Lung (tissue), 12 donors: ENCODE results near the gene AOAH. TPM values are rescaled to one million over a fixed set of nuclear protein-coding genes. Genes with fewer than 3 reads are reported as not detected.

Experiments
- ATAC-seq: fragments of 200-7000 bp; cut with Tn5 transposase; one replicate; pipeline ENCODE4 v1.9.1; 2020; ENCODE audit warnings: moderate number of reproducible peaks; ENCODE audit not compliant: insufficient read depth, low FRiP score
- DNase-seq, 3 donors: peaks; one replicate each; pipeline ENCODE4 v3.0.0-alpha.2; 2013 to 2017
- H3K27ac ChIP-seq, 2 donors: one replicate each; pipeline ENCODE4 v1.5.1; 2013; ENCODE audit warnings: mild to moderate bottlenecking in 2 of 2, moderate library complexity in 2 of 2, control low read depth in 1 of 2, inconsistent platforms in 1 of 2, low read depth in 1 of 2, low read length in 1 of 2
- H3K27me3 ChIP-seq, 3 donors: one replicate each; pipeline ENCODE4 v1.5.1; 2013; ENCODE audit warnings: low read length in 2 of 3; ENCODE audit not compliant: control insufficient read depth in 3 of 3, insufficient read depth in 3 of 3
- H3K36me3 ChIP-seq, 4 donors: one replicate each; pipeline ENCODE4 v1.5.1; 2013; ENCODE audit warnings: low read length in 4 of 4, mild to moderate bottlenecking in 1 of 4, moderate library complexity in 1 of 4; ENCODE audit not compliant: control insufficient read depth in 4 of 4, insufficient read depth in 4 of 4
- H3K4me1 ChIP-seq, 5 donors: one replicate each; pipeline ENCODE4 v1.5.1; 2013; ENCODE audit warnings: low read length in 5 of 5, mild to moderate bottlenecking in 2 of 5, moderate library complexity in 1 of 5; ENCODE audit not compliant: control insufficient read depth in 5 of 5, insufficient read depth in 5 of 5
- H3K4me3 ChIP-seq: one replicate; pipeline ENCODE4 v1.5.1; 2013; ENCODE audit warnings: mild to moderate bottlenecking, control low read depth, moderate library complexity
- H3K9ac ChIP-seq, 2 donors: one replicate each; pipeline ENCODE4 v1.5.1; 2013; ENCODE audit warnings: low read length in 2 of 2, control low read depth in 1 of 2; ENCODE audit not compliant: insufficient read depth in 1 of 2
- H3K9me3 ChIP-seq, 4 donors: one replicate each; pipeline ENCODE4 v1.5.1; 2013; ENCODE audit warnings: low read length in 3 of 4, mild to moderate bottlenecking in 1 of 4, moderate library complexity in 1 of 4; ENCODE audit not compliant: control insufficient read depth in 4 of 4, insufficient read depth in 3 of 4
- CTCF ChIP-seq: IDR thresholded peaks from 2 replicates; pipeline ENCODE4 v1.5.1; 2012; ENCODE audit warnings: mild to moderate bottlenecking; ENCODE audit errors: control extremely low read depth, extremely low read depth
- WGBS, 2 donors: extraction: QIAGEN DNeasy Blood & Tissue Kit; methylation state at CpG; one replicate each; pipeline ENCODE4 v1.1.7; 2013; 5-methylcytosine and 5-hydroxymethylcytosine counted together
- polyA plus RNA-seq, 2 donors: library from polyadenylated mRNA; stranded (reverse); fragments of 200-250 nt; gene quantifications; one replicate each; pipeline ENCODE4 v1.2.1, GENCODE V29; 2013
- total RNA-seq, 2 donors: library from RNA; depleted of rRNA in 1 of 2; stranded (reverse); fragments of >200 nt in 1 of 2; gene quantifications; one replicate each; pipeline ENCODE4 v1.2.1, GENCODE V29; 2014 to 2021
- donor health status: control.
- donor health status: control.
- donor health status: Bipolar disorder and iron deficiency.
- donor health status: healthy.
- donor health status: DM: yes; HTN: yes; CAD: no.

AOAH gene
- total and polyA plus RNA-seq, 4 donors, result 4.7 to 36.4 (median 29.0) TPM

DNA sequence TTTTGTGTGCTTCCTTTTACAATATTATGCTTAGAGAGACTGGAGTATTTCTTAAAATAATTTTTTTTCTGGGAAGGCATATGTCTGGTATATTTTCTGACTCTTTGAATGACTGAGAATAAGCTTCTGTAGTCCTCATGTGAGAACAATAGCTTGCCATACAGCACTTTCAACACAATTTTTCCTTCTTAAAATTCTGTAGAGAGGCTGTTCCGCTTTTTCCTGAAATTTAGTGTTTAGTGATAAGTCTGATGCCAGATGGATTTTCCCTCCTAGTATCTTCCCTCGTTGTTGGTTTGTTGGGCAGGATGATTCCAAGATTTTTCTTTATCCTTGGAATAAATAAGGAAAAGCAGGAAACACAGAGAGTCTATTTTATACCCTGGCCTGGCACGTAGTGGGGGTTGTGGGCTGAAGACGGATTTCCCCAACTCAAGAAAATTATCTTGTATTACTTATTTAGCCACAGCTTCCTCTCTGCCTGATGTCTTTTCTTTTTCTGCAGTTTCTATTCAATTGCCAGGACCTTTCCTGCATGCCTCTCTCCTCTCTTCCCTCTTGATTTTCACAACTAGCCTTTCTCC, 111.2 kb downstream of the AOAH start:
- no peaks in the 10 kb centered on the region for H3K27me3 ChIP-seq
- WGBS, 2 donors, result 33 to 68% methylated on average over 4 of the region's 4 CpGs
- no peaks in the 10 kb centered on the region for H3K9me3 ChIP-seq
- no peak for DNase-seq
- no peak for ATAC-seq
- TF ChIP-seq CTCF, result no peak
- H3K4me3 ChIP-seq, result no peak overlapping the region
- H3K9ac ChIP-seq, result no peak overlapping the region
- no peak overlapping the region for H3K27ac ChIP-seq
- H3K4me1 ChIP-seq, result no peaks in the 10 kb centered on the region
- no peaks in the 10 kb centered on the region for H3K36me3 ChIP-seq

GRCh38 chr7:36611703-36612102, 112.6 kb downstream of the AOAH start:
- DNase-seq (no peak), ATAC-seq (no peak)
- Histone ChIP-seq H3K9ac (no peak overlapping the region), H3K4me3 (no peak overlapping the region), H3K4me1 (no peaks in the 10 kb centered on the region), H3K27ac (no peak overlapping the region), H3K36me3 (peaks cover 0 to 2% (median 0%) of the 10 kb centered on the region in 4 donors), H3K9me3 (no peaks in the 10 kb centered on the region), H3K27me3 (no peaks in the 10 kb centered on the region)
- no peak for TF ChIP-seq CTCF
- 73 to 89% methylated on average over 6 of the region's 6 CpGs for WGBS, 2 donors

DNA sequence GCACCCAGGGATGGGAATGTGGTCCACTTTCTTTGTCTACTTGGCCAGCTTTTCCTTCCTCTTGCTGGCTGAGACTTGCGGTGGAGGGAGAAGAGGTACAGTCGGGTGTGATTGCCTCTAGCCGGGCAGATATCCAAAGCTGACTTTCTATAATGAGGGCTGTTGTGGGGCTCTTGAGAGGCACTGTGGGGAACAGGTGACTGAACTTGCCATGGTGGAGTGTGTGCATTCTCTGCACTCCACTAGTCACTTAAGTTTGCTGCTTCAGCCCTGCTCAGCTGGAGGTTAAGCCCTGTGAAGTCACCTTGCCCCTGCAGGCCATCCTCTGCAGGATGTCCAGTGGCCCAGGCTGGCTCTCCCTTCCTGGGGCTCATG, 116.6 kb downstream of the AOAH start:
- Histone ChIP-seq H3K4me3 (no peak overlapping the region), H3K9ac (no peak overlapping the region), H3K27ac (no peak overlapping the region), H3K9me3 (no peaks in the 10 kb centered on the region), H3K27me3 (no peaks in the 10 kb centered on the region), H3K4me1 (no peaks in the 10 kb centered on the region), H3K36me3 (peaks cover 0 to 2% (median 0%) of the 10 kb centered on the region in 4 donors)
- no peak for TF ChIP-seq CTCF
- peak; percentile 44 to 79 (median 60) for DNase-seq
- 54 to 57% methylated on average over 3 of the region's 3 CpGs for WGBS, 2 donors
- ATAC-seq, result peak; percentile 81
